OCI-LY3 (cell line): ENCODE data around the gene ITPR1.

Experiments
- H2AFZ ChIP-seq: fragments of 200-600, 300-600 bp; shearing (Covaris generic); 2 replicates; pipeline ENCODE4 v1.6.0; 2014; ENCODE audit warnings: antibody characterized with exemption, low read depth, low read length
- H3K27ac ChIP-seq: fragments of 200-600, 300-600 bp; sonication (generic); 2 replicates; pipeline ENCODE4 v1.5.1; 2014; ENCODE audit warnings: mild to moderate bottlenecking, low read length, moderate library complexity, mixed read lengths
- H3K27me3 ChIP-seq: fragments of 200-600, 300-600 bp; sonication (generic); 2 replicates; pipeline ENCODE4 v1.6.1; 2014; ENCODE audit warnings: low read depth, low read length, mixed read lengths
- H3K36me3 ChIP-seq: fragments of 200-600, 300-600 bp; sonication (generic); replicated peaks from 2 replicates; pipeline ENCODE3; 2014; ENCODE audit warnings: low read depth, low read length, mixed read lengths
- H3K4me1 ChIP-seq: fragments of 300-600, 200-600 bp; sonication (generic); 2 replicates; pipeline ENCODE4 v1.6.1; 2014; ENCODE audit warnings: low read length, mixed read lengths
- H3K4me2 ChIP-seq: fragments of 200-600, 300-600 bp; sonication (generic); 2 replicates; pipeline ENCODE4 v1.6.1; 2014; ENCODE audit warnings: low read length, mixed read lengths
- H3K4me3 ChIP-seq: fragments of 300-600, 200-600 bp; sonication (generic); 2 replicates; pipeline ENCODE4 v1.5.1; 2014; ENCODE audit warnings: antibody characterized with exemption, mild to moderate bottlenecking, low read length, moderate library complexity
- H3K79me2 ChIP-seq: fragments of 300-600, 200-600 bp; shearing (Covaris generic); 2 replicates; pipeline ENCODE4 v1.6.1; 2014; ENCODE audit warnings: mild to moderate bottlenecking, low read length, mixed read lengths
- H3K9ac ChIP-seq: fragments of 300-600, 200-600 bp; shearing (Covaris generic); 2 replicates; pipeline ENCODE4 v1.6.0; 2014; ENCODE audit warnings: mild to moderate bottlenecking, low read length, moderate library complexity
- H3K9me3 ChIP-seq: fragments of 200-600, 300-600 bp; shearing (Covaris generic); 2 replicates; pipeline ENCODE4 v1.6.1; 2014; ENCODE audit warnings: low read length, mixed read lengths; ENCODE audit not compliant: insufficient read depth
- H4K20me1 ChIP-seq: fragments of 200-600, 300-600 bp; sonication (generic); 2 replicates; pipeline ENCODE4 v1.6.1; 2016; ENCODE audit warnings: low read length, mixed read lengths; ENCODE audit not compliant: insufficient read depth
- EZH2phosphoT487 ChIP-seq: fragments of 200-600 bp; shearing (Covaris generic); IDR thresholded peaks from 2 replicates; pipeline ENCODE4 v1.6.1; 2018; ENCODE audit warnings: antibody characterized with exemption, mixed run types, low read depth
- TF ChIP-seq, protein P1 (sequence below): fragments of 200-600, 300-600 bp; sonication (generic); IDR thresholded peaks from 2 replicates; pipeline ENCODE4 v1.5.1; 2014; ENCODE audit warnings: antibody characterized with exemption, low read length, low read depth

The ITPR1 gene

DNA sequence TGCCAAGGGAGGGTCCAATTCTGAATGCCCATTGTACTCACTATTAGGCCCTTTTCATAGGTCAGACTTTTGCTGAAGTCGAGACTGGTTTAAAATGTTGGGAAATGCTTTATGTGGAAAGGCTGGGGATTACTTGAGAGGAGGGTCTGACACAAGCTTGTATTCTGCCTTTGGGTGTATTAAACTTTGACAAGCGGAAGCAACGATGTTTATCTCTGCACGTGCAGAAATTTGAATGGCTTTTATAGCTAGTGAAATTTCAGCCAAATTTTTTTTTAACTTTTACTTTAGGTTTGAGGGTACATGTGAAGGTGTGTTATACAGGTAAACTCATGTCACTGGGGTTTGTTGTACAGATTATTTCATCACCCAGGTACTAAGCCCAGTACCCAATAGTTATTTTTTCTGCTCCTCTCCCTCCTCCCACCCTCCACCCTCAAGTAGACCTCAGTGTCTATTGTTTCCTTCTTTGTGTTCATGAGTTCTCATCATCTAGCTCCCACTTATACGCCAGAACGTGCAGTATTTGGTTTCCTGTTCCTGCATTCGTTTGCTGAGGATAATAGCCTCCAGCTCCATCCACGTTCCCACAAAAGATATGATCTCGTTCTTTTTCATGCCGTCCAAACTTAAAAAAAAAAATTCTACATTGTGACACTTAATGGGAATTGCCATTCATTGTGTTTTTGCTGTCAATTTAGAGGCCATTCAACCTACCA, 263.1 kb downstream of the ITPR1 start:
- Histone ChIP-seq H3K79me2 (no peaks in the 10 kb centered on the region), H3K27me3 (peaks cover 11% of the 10 kb centered on the region), H3K4me2 (no peak overlapping the region)

DNA sequence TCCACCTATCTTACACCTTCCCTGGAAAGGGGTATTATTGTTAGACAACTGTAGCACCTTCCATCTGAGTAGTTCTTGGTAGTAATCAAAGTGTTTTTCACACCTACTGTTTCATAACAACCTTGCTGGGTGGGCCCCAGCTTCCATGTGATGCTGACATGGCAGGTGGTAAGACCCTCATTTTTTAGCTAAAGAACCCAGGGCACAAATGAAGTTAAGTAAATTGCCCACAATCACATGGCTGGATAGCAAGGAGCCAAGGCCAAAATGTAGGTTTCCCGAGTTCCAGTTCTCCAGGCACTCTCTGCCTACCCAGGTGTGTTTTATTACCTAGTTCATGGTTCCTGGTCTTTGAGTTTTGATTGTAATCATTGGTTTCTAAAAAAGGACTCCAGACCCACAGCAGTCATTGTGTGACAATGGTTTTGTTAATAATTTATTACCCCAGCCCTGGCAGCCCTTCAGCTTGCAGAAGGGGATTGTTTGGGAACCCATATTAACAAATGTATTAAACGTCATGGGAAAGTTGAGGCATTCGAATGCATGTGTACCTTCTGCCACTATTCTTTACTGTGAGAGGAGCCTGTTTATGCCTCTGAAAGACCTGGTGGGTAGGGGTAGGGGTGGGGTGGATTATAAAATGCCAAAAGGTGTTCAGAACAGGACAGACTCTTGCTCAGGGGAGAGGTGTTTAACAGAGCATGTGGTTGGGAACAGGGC, 263.9 kb downstream of the ITPR1 start:
- no peak overlapping the region for H3K27ac ChIP-seq
- no peak overlapping the region for H3K9ac ChIP-seq
- H3K4me1 ChIP-seq, result no peaks in the 10 kb centered on the region
- no peak overlapping the region for H3K4me3 ChIP-seq
- peaks cover 4% of the 10 kb centered on the region; the same call in 1 of the 2 replicates for H4K20me1 ChIP-seq
- no peak overlapping the region for H2AFZ ChIP-seq
- H3K27me3 ChIP-seq, result peaks cover 7% of the 10 kb centered on the region; the same call in 1 of the 2 replicates
- no peaks in the 10 kb centered on the region for H3K79me2 ChIP-seq
- H3K36me3 ChIP-seq, result no peaks in the 10 kb centered on the region
- no peaks in the 10 kb centered on the region for H3K9me3 ChIP-seq
- TF ChIP-seq EZH2phosphoT487, result no peak
- TF ChIP-seq, protein P1, sequence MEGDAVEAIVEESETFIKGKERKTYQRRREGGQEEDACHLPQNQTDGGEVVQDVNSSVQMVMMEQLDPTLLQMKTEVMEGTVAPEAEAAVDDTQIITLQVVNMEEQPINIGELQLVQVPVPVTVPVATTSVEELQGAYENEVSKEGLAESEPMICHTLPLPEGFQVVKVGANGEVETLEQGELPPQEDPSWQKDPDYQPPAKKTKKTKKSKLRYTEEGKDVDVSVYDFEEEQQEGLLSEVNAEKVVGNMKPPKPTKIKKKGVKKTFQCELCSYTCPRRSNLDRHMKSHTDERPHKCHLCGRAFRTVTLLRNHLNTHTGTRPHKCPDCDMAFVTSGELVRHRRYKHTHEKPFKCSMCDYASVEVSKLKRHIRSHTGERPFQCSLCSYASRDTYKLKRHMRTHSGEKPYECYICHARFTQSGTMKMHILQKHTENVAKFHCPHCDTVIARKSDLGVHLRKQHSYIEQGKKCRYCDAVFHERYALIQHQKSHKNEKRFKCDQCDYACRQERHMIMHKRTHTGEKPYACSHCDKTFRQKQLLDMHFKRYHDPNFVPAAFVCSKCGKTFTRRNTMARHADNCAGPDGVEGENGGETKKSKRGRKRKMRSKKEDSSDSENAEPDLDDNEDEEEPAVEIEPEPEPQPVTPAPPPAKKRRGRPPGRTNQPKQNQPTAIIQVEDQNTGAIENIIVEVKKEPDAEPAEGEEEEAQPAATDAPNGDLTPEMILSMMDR, result no peak
- no peak overlapping the region for H3K4me2 ChIP-seq

More for the DNA sequence above, 263.1 kb downstream of the ITPR1 start:
- Histone ChIP-seq H3K4me3 (no peak overlapping the region), H3K9ac (no peak overlapping the region), H3K27ac (no peak overlapping the region), H4K20me1 (peaks cover 4% of the 10 kb centered on the region; the same call in 1 of the 2 replicates), H2AFZ (no peak overlapping the region), H3K4me1 (peaks cover 5% of the 10 kb centered on the region), H3K9me3 (no peaks in the 10 kb centered on the region), H3K36me3 (no peaks in the 10 kb centered on the region)
- TF ChIP-seq, protein P1, result no peak
- no peak for TF ChIP-seq EZH2phosphoT487

DNA sequence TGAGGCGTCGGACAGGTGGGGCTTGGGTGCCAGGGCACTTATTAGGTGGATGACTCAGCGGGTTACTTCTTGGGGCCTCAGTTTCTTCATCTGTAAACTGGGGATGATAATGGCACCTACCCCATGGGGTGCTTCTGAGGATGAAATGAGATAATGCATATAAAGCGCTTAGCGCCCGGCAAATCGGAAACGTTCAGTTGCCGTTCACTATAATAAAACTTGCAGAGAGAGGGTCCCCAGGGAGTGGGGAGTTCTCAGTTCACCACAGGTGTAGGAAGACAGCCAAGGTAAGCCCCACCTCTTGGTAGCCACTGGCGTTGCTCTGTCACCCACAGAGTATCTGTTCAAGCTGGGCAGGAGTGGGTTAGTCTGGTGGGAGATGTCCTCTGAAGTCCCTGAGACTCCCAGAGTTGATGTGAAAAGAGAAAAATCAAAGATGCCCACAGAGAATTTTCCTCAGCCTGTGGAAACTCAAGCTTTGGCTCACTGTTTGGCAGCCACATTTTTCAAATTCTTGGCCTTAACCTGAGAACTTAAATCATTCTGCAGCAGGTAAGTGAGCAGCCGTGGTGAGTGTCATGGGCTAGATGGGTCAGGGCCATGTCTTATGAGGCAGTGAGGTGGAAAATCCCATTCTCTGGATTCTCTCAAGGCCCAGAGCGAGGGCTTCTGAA, 264.6 kb downstream of the ITPR1 start:
- H3K9me3 ChIP-seq, result no peaks in the 10 kb centered on the region
- peaks cover 4% of the 10 kb centered on the region; the same call in 1 of the 2 replicates for H4K20me1 ChIP-seq
- no peaks in the 10 kb centered on the region for H3K4me1 ChIP-seq
- H3K4me3 ChIP-seq, result no peak overlapping the region
- no peak overlapping the region for H3K9ac ChIP-seq
- no peak overlapping the region for H3K27ac ChIP-seq
- H3K79me2 ChIP-seq, result no peaks in the 10 kb centered on the region
- H3K4me2 ChIP-seq, result no peak overlapping the region
- H2AFZ ChIP-seq, result no peak overlapping the region
- peaks cover 7% of the 10 kb centered on the region; the same call in 1 of the 2 replicates for H3K27me3 ChIP-seq
- H3K36me3 ChIP-seq, result no peaks in the 10 kb centered on the region
- TF ChIP-seq EZH2phosphoT487, result no peak
- TF ChIP-seq, protein P1, result no peak
